ENCODE measurements around the gene PASK.

GRCh38 chr2:241188361-241189092, 39.3 kb upstream of the PASK start, which contains the start of gene ANO7:
- no peak for TF ChIP-seq CTCF (IDR thresholded peaks at IDR 0.05)
- no peak for TF ChIP-seq POLR2A (IDR thresholded peaks at IDR 0.05)
